Measurements from ENCODE around the gene RPS19BP1. TPM values are rescaled to one million over a fixed set of nuclear protein-coding genes. Genes with fewer than 3 reads are reported as not detected.

Gene RPS19BP1
- total RNA-seq, 4 donors from 2014 or later: 144 to 176 (median 160) TPM

DNA sequence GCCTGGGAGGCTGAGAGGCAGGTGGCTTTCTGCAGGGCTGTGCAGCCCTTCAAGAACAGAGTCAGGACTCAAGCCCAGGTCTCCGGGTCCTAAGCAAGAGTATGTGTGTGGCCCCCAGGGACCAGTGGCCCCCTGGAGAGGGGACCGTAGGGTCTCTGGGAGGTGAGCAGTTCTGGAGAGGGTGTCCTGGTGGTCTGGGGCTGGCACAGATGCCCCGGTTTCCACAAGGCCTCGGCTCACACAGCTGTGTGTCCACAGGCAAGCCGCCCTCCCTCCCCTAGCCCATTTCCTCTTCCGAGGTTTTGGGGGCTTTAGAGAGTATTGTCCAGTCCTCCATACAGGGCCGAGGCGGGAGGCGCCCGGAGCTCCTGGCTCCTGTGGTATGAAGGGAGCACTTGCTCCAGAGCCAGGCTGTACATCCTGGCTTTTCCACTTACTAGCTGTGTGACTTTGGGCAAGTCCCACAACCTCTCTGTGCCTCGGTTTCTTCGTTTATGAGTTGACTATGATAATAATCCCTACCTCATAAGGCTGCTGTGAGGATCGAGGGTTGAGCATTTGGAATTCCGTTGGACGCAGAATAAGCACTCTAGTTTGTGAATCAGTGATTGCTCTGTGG is 3.4 kb upstream of the RPS19BP1 start:
- Histone ChIP-seq H3K36me3 (no peaks in the 10 kb centered on the region), H3K27me3 (no peaks in the 10 kb centered on the region), H3K27ac (no peak overlapping the region), H3K4me1 (peaks cover 2 to 26% (median 16%) of the 10 kb centered on the region in 3 donors), H3K9me3 (no peaks in the 10 kb centered on the region), H3K4me3 (no peak overlapping the region)
- 83 to 94% methylated on average over 3 to 7 of the region's 15 CpGs for WGBS, 2 donors (ENCODE audit: low coverage in 1 of 2)
- ATAC-seq: no peak
- TF ChIP-seq, protein P1, sequence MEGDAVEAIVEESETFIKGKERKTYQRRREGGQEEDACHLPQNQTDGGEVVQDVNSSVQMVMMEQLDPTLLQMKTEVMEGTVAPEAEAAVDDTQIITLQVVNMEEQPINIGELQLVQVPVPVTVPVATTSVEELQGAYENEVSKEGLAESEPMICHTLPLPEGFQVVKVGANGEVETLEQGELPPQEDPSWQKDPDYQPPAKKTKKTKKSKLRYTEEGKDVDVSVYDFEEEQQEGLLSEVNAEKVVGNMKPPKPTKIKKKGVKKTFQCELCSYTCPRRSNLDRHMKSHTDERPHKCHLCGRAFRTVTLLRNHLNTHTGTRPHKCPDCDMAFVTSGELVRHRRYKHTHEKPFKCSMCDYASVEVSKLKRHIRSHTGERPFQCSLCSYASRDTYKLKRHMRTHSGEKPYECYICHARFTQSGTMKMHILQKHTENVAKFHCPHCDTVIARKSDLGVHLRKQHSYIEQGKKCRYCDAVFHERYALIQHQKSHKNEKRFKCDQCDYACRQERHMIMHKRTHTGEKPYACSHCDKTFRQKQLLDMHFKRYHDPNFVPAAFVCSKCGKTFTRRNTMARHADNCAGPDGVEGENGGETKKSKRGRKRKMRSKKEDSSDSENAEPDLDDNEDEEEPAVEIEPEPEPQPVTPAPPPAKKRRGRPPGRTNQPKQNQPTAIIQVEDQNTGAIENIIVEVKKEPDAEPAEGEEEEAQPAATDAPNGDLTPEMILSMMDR (IDR thresholded peaks at IDR 0.05): no peak
- TF ChIP-seq POLR2A (IDR thresholded peaks at IDR 0.05) (no peak), POLR2AphosphoS5 (IDR thresholded peaks at IDR 0.05) (no peak), EP300 (IDR thresholded peaks at IDR 0.05) (no peak)

DNA sequence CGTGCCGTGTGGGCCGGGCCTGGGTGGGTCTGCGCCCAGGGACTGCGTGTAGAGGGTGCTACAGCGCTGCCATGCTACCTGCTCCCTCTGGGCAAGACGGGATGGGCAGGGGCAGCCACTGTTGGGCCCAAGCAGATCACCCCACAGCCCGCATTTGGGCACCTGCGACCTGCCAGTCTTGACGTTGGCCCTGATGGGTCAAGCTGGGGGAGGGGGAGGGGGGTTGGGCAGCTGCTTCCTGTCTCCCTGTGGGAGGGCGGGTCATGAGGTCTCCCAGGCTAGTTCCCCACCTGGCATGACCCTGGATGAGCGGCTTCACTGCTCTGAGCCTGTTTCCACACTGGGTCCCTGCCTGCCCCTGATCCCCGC is 2.8 kb upstream of the RPS19BP1 start:
- Histone ChIP-seq H3K9me3 (no peaks in the 10 kb centered on the region), H3K36me3 (peaks cover 0 to 3% of the 10 kb centered on the region in 2 donors), H3K4me3 (no peak overlapping the region), H3K27me3 (no peaks in the 10 kb centered on the region), H3K27ac (no peak overlapping the region), H3K4me1 (peaks cover 2 to 32% (median 22%) of the 10 kb centered on the region in 3 donors)
- TF ChIP-seq POLR2AphosphoS5 (IDR thresholded peaks at IDR 0.05): no peak
- TF ChIP-seq POLR2A (IDR thresholded peaks at IDR 0.05): no peak
- no peak for TF ChIP-seq EP300 (IDR thresholded peaks at IDR 0.05)
- TF ChIP-seq, protein P1 (IDR thresholded peaks at IDR 0.05): no peak
- WGBS, 2 donors (ENCODE audit: low coverage in 1 of 2): no CpG with 5 or more reads among the region's 13 CpGs
- no peak for ATAC-seq

DNA sequence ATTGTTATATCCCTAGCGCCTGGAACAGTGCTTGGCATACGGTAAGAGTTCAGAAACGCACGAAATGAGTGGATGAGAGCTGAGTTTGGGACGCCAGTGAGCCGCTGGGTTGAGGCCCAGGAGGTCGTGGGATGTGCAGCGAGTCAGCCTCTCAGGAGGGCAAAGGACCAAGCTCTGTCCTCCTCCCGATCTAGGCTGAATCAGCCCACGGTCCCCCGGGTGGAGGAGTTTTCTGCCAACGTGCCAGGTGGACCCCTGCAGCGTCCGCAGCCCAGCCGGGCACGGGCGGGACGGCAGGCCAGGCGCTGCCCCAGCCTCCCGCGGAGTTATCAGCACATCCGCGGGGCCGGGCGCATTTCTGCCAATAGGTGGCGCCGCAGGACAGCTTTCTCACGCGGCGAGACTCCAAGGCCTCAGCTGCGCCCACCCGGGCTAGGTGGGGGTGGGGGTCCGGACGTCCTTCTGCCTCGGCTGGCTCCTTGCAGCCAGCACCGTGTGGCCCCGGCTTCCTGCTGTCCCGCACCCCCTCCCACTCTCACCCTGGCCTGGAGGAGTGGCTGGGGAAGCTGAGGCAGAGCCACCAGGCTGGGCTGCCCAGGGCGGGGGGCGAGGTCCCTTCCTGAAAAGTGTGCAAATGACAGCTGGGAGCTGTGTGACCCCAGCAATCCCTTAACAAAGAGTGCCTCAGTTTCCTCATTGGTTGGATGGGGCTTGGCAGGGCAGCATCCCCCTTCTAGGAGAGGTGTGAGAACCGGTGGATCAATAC is 2.2 kb upstream of the RPS19BP1 start:
- Histone ChIP-seq H3K4me3 (peak overlapping the region in 1 of 2 donors; percentile 21), H3K27ac (peak overlapping the region in 3 of 4 donors; percentile 34 to 59 (median 54)), H3K36me3 (peaks cover 0 to 9% of the 10 kb centered on the region in 2 donors), H3K27me3 (no peaks in the 10 kb centered on the region), H3K4me1 (peaks cover 2 to 38% (median 28%) of the 10 kb centered on the region in 3 donors), H3K9me3 (no peaks in the 10 kb centered on the region)
- ATAC-seq: peak; percentile 24
- TF ChIP-seq POLR2A (IDR thresholded peaks at IDR 0.05) (no peak), POLR2AphosphoS5 (IDR thresholded peaks at IDR 0.05) (no peak)
- TF ChIP-seq, protein P1 (IDR thresholded peaks at IDR 0.05): peak in 3 of 4 experiments; percentile 93 to 99 (median 94)
- 0% methylated on average over 1 of the region's 41 CpGs; no CpG with 5 or more reads in 1 of the 2 donors for WGBS, 2 donors (ENCODE audit: low coverage in 1 of 2)

DNA sequence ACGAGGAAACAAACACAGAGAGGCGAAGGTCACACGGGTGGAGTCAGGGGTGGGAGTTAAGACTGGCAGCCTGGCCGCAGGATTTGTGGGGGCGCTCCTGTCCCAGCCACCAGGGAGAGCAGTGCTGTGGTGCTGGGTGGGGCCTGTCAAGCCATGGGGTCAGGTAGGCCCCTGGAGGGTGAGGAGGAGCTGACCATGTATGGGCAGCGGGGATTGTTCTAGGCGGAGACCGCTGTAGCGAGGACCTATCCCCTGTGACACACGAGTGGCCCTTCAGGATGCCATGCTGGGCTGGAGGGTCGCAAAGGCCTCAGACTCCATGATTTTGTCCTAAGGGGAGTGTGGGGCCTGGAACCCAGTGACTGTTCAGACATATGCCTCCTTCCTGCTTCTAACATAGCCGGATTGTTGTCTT is 1.6 kb upstream of the RPS19BP1 start:
- TF ChIP-seq POLR2AphosphoS5 (IDR thresholded peaks at IDR 0.05) (no peak), EP300 (IDR thresholded peaks at IDR 0.05) (no peak), POLR2A (IDR thresholded peaks at IDR 0.05) (no peak)
- TF ChIP-seq, protein P1 (IDR thresholded peaks at IDR 0.05): no peak
- H3K27ac ChIP-seq: peak overlapping the region in 3 of 4 donors; percentile 34 to 59 (median 54)
- no peak overlapping the region for H3K4me3 ChIP-seq
- no peaks in the 10 kb centered on the region for H3K27me3 ChIP-seq
- no peaks in the 10 kb centered on the region for H3K9me3 ChIP-seq
- WGBS, 2 donors (ENCODE audit: low coverage in 1 of 2): 78 to 92% methylated on average over 8 to 10 of the region's 12 CpGs
- no peak for ATAC-seq
- H3K4me1 ChIP-seq: peaks cover 2 to 45% (median 34%) of the 10 kb centered on the region in 3 donors
- H3K36me3 ChIP-seq: peaks cover 0 to 14% of the 10 kb centered on the region in 2 donors

All from gastroesophageal sphincter (tissue), 4 donors.